Left ventricle myocardium inferior (tissue), 1 donor: Measurements from ENCODE around the gene MVP. TPM values are rescaled to one million over a fixed set of nuclear protein-coding genes. Genes with fewer than 3 reads are reported as not detected.
"Not testable (repeated sequence)": the region's sequence is repeated elsewhere in the genome, so short reads cannot be mapped to it uniquely, and the experiment has no call there.

ENCODE experiments used
- DNase-seq: peaks from one replicate; pipeline ENCODE4 v3.0.0-alpha.2; 2020
- H3K27ac ChIP-seq: fragments of 200-600 bp; replicated peaks from 2 replicates; pipeline ENCODE4 v1.8.0; 2021
- H3K27me3 ChIP-seq: fragments of 200-600 bp; 2 replicates; pipeline ENCODE4 v1.8.0; 2021; ENCODE audit warnings: low read depth
- H3K36me3 ChIP-seq: fragments of 200-600 bp; 2 replicates; pipeline ENCODE4 v1.8.0; 2021
- H3K4me1 ChIP-seq: fragments of 200-600 bp; 2 replicates; pipeline ENCODE4 v1.8.0; 2021
- H3K4me3 ChIP-seq: fragments of 200-600 bp; 2 replicates; pipeline ENCODE4 v1.8.0; 2021; ENCODE audit warnings: mild to moderate bottlenecking, moderate library complexity
- H3K9me3 ChIP-seq: fragments of 200-600 bp; replicated peaks from 2 replicates; pipeline ENCODE4 v1.8.0; 2021
- CTCF ChIP-seq: fragments of 200-600 bp; IDR thresholded peaks from 2 replicates; pipeline ENCODE4 v1.8.0; 2021; ENCODE audit warnings: antibody characterized with exemption, mild to moderate bottlenecking, borderline replicate concordance
- intact Hi-C: fragments of 100-400 bp; cut with micrococcal nuclease; formaldehyde crosslinking; loops from one replicate; pipeline ENCODE4 v1.11.0; 2022
- total RNA-seq: library from RNA; stranded (reverse); fragmentation: NEBNext Ultra II Directional; extraction: Animal tissue kit (Norgen Biotek cat#: 25700); gene quantifications from one replicate; pipeline ENCODE4 v1.2.1, GENCODE V29; 2021
- donor health status: DM: no; HTN: yes; CAD: no; lungs with severe emphysema.

The MVP gene
- total RNA-seq, 1 donor from 2014 or later = 38.6 TPM

DNA sequence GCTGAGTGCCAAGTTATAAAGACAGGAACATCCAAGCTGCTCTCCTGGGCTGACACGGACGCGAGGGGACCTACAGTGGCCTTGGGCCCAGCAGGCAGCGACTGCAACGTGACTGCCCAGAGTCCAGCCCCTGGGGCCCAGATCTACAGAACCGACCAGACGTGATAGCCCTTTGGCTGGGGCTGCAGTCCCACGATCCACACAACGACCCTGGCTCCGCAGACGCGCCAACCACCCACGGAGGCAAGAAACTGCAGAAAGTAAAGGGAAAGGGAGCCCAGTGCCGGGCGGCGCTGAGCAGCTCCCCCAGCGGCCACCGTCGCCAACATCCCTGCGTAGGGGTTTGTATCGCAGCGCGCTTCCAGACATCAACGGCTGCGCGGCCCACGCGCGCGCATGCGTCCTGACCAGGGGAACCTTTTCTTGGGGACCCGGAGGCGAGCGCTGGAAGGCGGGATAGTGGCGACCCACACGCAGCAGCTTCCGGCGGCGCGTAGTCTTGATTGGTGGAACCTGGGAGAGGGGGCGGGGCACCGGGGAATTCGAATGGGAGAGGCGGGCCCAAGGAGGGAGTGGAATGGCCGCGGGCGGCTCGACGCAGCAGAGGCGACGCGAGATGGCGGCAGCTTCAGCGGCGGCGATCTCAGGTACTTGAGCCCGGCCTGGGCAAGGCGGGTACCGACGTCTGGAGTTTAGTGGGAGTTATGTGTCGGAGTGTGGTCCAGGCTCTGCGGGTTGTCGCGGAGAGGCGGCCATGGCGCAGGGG lies 29.9 kb upstream of the MVP start, which contains the start of gene KIF22:
KIF22 (plus strand) TSS at position 569 of the 766 bp plus-strand sequence; CDS start at position 578, 9 bp downstream.
- Histone ChIP-seq H3K27ac (peak within 1 kb of the TSS; percentile 94), H3K4me1 (peaks cover 26% of the 10 kb centered on the region), H3K4me3 (peak within 1 kb of the TSS; percentile 93), H3K36me3 (no peaks in the 10 kb centered on the region), H3K9me3 (no peaks in the 10 kb centered on the region), H3K27me3 (no peaks in the 10 kb centered on the region)
- DNase-seq = peak; percentile 99
- TF ChIP-seq CTCF = peak; percentile 82
- intact Hi-C loops = no loop called here

- DNase-seq = no peak
- no peaks in the 10 kb centered on the region for H3K27me3 ChIP-seq
- peak overlapping the region; percentile 93 for H3K4me3 ChIP-seq
- TF ChIP-seq CTCF = no peak
- H3K4me1 ChIP-seq = peaks cover 22% of the 10 kb centered on the region
- intact Hi-C loops = no loop called here
- no peaks in the 10 kb centered on the region for H3K36me3 ChIP-seq
- H3K27ac ChIP-seq = peak overlapping the region; percentile 94
- no peaks in the 10 kb centered on the region for H3K9me3 ChIP-seq
These were observed 29.1 kb upstream of the MVP start for GRCh38 chr16:29790949-29791844.

GRCh38 chr16:29791845-29792807 lies 28.1 kb upstream of the MVP start:
- peaks cover 7% of the 10 kb centered on the region for H3K36me3 ChIP-seq
- H3K27ac ChIP-seq = no peak overlapping the region
- H3K4me3 ChIP-seq = peak overlapping the region; percentile 93
- H3K4me1 ChIP-seq = peaks cover 22% of the 10 kb centered on the region
- no peaks in the 10 kb centered on the region for H3K27me3 ChIP-seq
- intact Hi-C loops = no loop called here
- TF ChIP-seq CTCF = no peak
- no peak for DNase-seq
- no peaks in the 10 kb centered on the region for H3K9me3 ChIP-seq

GRCh38 chr16:29793153-29793552 lies 27.1 kb upstream of the MVP start:
- intact Hi-C loops, DNase-seq, H3K27me3 ChIP-seq, H3K4me3 ChIP-seq, H3K9me3 ChIP-seq, H3K27ac ChIP-seq: not testable (repeated sequence)
- Histone ChIP-seq H3K36me3 (peaks cover 16% of the 10 kb centered on the region), H3K4me1 (peaks cover 22% of the 10 kb centered on the region)

DNA sequence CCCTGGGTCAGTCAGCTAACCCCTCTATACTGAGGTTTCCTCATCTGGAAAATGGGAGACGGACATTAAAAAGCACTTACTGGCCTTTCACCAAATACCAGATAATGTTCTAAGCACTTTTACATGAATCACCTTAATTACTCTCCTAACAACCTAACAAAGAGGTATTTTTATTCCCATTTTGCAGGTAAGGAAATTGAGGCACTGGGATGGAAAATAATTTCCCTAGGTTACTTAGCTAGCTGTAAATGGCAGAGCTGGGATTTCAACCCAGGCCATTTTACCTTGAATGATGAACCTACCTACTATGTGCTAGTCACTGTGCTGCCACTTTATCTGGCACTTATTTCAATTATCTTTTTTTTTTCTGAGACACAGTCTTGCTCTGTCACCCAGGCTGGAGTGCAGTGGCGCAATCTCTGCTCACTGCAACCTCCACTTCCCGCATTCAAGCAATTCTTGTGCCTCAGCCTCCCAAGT lies 26.0 kb upstream of the MVP start:
- H3K9me3 ChIP-seq = no peaks in the 10 kb centered on the region
- no peak for TF ChIP-seq CTCF
- no peak overlapping the region for H3K4me3 ChIP-seq
- no peak for DNase-seq
- no peaks in the 10 kb centered on the region for H3K27me3 ChIP-seq
- intact Hi-C loops = no loop called here
- H3K36me3 ChIP-seq = peaks cover 26% of the 10 kb centered on the region
- peaks cover 22% of the 10 kb centered on the region for H3K4me1 ChIP-seq
- H3K27ac ChIP-seq = no peak overlapping the region
